ENCODE data around the gene EPHB1.

Gene EPHB1

GRCh38 chr3:134810052-134810435 lies 15.0 kb downstream of the EPHB1 start:
- H3K4me1 Mint-ChIP-seq: peaks cover 35% of the 10 kb centered on the region
- no peak overlapping the region for H3K4me3 Mint-ChIP-seq
- H3K9me3 Mint-ChIP-seq: no peaks in the 10 kb centered on the region
- H3K36me3 Mint-ChIP-seq (ENCODE audit: low read depth): no peaks in the 10 kb centered on the region
- TF ChIP-seq, protein P1, sequence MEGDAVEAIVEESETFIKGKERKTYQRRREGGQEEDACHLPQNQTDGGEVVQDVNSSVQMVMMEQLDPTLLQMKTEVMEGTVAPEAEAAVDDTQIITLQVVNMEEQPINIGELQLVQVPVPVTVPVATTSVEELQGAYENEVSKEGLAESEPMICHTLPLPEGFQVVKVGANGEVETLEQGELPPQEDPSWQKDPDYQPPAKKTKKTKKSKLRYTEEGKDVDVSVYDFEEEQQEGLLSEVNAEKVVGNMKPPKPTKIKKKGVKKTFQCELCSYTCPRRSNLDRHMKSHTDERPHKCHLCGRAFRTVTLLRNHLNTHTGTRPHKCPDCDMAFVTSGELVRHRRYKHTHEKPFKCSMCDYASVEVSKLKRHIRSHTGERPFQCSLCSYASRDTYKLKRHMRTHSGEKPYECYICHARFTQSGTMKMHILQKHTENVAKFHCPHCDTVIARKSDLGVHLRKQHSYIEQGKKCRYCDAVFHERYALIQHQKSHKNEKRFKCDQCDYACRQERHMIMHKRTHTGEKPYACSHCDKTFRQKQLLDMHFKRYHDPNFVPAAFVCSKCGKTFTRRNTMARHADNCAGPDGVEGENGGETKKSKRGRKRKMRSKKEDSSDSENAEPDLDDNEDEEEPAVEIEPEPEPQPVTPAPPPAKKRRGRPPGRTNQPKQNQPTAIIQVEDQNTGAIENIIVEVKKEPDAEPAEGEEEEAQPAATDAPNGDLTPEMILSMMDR (IDR thresholded peaks at IDR 0.05; ENCODE audit: unreplicated experiment in 3 of 3): no peak
- no peak overlapping the region for H3K27ac Mint-ChIP-seq
- H3K27me3 Mint-ChIP-seq (ENCODE audit: low read depth): peaks cover 13% of the 10 kb centered on the region

- Mint-ChIP-seq H3K9me3 (no peaks in the 10 kb centered on the region), H3K4me1 (peaks cover 38% of the 10 kb centered on the region), H3K27me3 (ENCODE audit: low read depth) (peaks cover 9% of the 10 kb centered on the region), H3K36me3 (ENCODE audit: low read depth) (no peaks in the 10 kb centered on the region), H3K27ac (no peak overlapping the region), H3K4me3 (no peak overlapping the region)
- TF ChIP-seq, protein P1 (IDR thresholded peaks at IDR 0.05; ENCODE audit: unreplicated experiment in 3 of 3): no peak
Measured at GRCh38 chr3:134810850-134811249, 15.8 kb downstream of the EPHB1 start.

DNA sequence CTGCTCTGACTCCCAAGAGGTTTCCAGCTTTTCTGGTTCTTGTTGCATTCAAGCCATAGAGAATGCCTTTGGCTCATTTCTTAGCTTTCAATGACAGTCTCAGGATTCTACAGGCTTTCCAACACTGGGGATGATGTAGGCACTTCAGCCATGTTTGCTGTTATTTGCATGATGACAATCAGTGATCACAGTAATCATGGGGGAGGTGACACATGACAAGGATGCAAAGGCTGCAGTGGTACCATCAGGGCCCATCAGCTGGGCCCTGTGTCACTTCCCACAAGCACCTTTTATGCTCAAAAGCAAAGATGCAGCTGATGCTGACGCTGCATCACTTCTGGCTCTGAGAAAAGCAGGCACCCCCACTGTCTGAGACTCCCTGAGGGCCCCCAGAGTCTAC lies 18.6 kb downstream of the EPHB1 start:
- TF ChIP-seq, protein P1 (IDR thresholded peaks at IDR 0.05; ENCODE audit: unreplicated experiment in 3 of 3): no peak
- peaks cover 5% of the 10 kb centered on the region for H3K27me3 Mint-ChIP-seq (ENCODE audit: low read depth)
- H3K4me3 Mint-ChIP-seq: no peak overlapping the region
- no peaks in the 10 kb centered on the region for H3K36me3 Mint-ChIP-seq (ENCODE audit: low read depth)
- no peak overlapping the region for H3K27ac Mint-ChIP-seq
- no peaks in the 10 kb centered on the region for H3K9me3 Mint-ChIP-seq
- peaks cover 14% of the 10 kb centered on the region for H3K4me1 Mint-ChIP-seq

DNA sequence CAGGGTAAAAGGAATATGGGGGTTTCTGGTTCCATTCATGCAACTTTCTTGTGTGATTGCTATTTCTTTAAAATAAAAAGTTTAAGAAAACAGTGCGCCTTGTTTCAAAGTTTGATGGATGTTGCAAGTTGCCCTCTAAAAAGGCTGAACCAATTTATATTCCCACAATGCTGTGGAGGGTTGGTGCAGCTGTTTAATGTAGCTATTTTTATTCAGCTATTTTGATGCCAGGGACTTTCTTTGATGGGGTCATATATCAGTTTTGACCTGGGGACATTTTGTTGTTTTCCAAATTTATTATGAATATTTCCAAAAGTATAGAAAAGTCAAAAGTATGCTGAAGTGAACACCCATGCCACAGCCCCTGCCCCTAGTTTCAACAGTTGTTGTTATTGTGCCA lies 20.5 kb downstream of the EPHB1 start:
- no peak overlapping the region for H3K4me3 Mint-ChIP-seq
- H3K36me3 Mint-ChIP-seq (ENCODE audit: low read depth): no peaks in the 10 kb centered on the region
- H3K27ac Mint-ChIP-seq: no peak overlapping the region
- no peaks in the 10 kb centered on the region for H3K9me3 Mint-ChIP-seq
- peaks cover 8% of the 10 kb centered on the region for H3K27me3 Mint-ChIP-seq (ENCODE audit: low read depth)
- TF ChIP-seq, protein P1 (IDR thresholded peaks at IDR 0.05; ENCODE audit: unreplicated experiment in 3 of 3): no peak
- peaks cover 14% of the 10 kb centered on the region for H3K4me1 Mint-ChIP-seq

DNA sequence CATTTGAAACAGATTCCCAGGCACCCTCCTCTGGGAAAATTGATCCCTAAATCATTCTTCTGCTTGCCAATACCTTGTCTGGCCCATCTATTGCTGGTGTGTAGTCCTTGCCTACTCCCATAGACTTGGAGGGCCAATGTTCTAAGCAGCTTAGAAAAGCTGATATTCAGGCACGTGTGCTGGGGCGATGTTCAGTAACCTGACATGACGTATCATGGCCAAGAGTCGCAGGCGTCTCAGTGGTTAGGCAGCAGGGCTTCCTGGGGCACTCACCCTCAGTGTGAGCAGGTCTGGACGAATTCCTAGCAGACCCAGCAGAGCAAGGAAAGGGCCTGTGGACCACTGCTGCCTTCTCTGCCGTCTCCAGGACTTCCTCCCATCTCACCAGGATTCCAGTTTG lies 21.6 kb downstream of the EPHB1 start:
- Mint-ChIP-seq H3K27ac (no peak overlapping the region), H3K36me3 (ENCODE audit: low read depth) (no peaks in the 10 kb centered on the region), H3K4me1 (peaks cover 14% of the 10 kb centered on the region), H3K4me3 (no peak overlapping the region), H3K9me3 (no peaks in the 10 kb centered on the region), H3K27me3 (ENCODE audit: low read depth) (peaks cover 8% of the 10 kb centered on the region)
- TF ChIP-seq, protein P1 (IDR thresholded peaks at IDR 0.05; ENCODE audit: unreplicated experiment in 3 of 3): no peak

DNA sequence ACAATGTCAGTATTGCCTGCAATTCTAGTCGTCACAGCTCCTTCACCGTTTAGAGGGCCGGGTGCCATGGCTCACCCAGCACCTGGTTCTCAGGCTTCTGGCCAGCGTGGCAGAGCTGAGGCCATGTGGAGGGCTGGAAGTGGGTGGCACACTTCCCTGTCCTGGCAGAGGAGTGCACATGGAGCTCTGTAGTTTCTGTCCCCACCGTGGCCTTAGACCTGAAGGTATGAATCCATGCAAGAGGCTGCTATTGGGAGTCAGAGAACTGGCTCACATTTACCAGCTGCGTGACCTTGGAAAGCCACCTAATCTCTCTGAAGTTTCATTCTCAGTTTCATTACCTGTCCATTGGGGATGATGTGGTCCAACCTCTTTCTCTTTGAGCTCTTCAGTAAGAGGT lies 22.2 kb downstream of the EPHB1 start:
- Mint-ChIP-seq H3K27me3 (ENCODE audit: low read depth) (peaks cover 8% of the 10 kb centered on the region), H3K4me3 (no peak overlapping the region), H3K36me3 (ENCODE audit: low read depth) (no peaks in the 10 kb centered on the region), H3K9me3 (no peaks in the 10 kb centered on the region), H3K27ac (no peak overlapping the region), H3K4me1 (peaks cover 14% of the 10 kb centered on the region)
- TF ChIP-seq, protein P1 (IDR thresholded peaks at IDR 0.05; ENCODE audit: unreplicated experiment in 3 of 3): no peak
